WTC11 (cell line): ENCODE results near the gene FAM13A. TPM values are rescaled to one million over a fixed set of nuclear protein-coding genes. Genes with fewer than 3 reads are reported as not detected.

ENCODE experiments used
- ATAC-seq: fragments of 200-7000 bp; cut with Tn5 transposase; 2 replicates; pipeline ENCODE4 v1.10.0; 2021; ENCODE audit warnings: mild to moderate bottlenecking, moderate library complexity
- CTCF ChIA-PET: fragments of 300-600 bp; sonication (Branson Sonifier 250); formaldehyde crosslinking; loops from one replicate; lab custom pipeline; 2021; ENCODE audit warnings: antibody characterized with exemption; lab: Charles Lee
- POLR2A ChIA-PET: fragments of 350-600 bp; sonication (Branson Sonifier 250); formaldehyde crosslinking; loops from one replicate; lab custom pipeline; 2021; ENCODE audit warnings: antibody characterized with exemption; lab: Charles Lee
- DNase-seq: peaks from one replicate; pipeline ENCODE4 v3.0.0; 2021; ENCODE audit warnings: low spot score
- H3K27ac Mint-ChIP-seq: 2 replicates; pipeline ENCODE4 v1.8.0; 2021; ENCODE audit warnings: mixed read lengths
- H3K27me3 Mint-ChIP-seq: 2 replicates; pipeline ENCODE4 v1.8.0; 2021; ENCODE audit warnings: low read depth, mild to moderate bottlenecking, moderate library complexity, mixed read lengths
- H3K36me3 Mint-ChIP-seq: 2 replicates; pipeline ENCODE4 v1.8.0; 2021; ENCODE audit warnings: mixed read lengths
- H3K4me1 Mint-ChIP-seq: 2 replicates; pipeline ENCODE4 v1.8.0; 2022; ENCODE audit warnings: mixed read lengths
- H3K4me3 Mint-ChIP-seq: 2 replicates; pipeline ENCODE4 v1.8.0; 2021; ENCODE audit warnings: mild to moderate bottlenecking, moderate library complexity, mixed read lengths
- H3K9me3 Mint-ChIP-seq: 2 replicates; pipeline ENCODE4 v1.8.0; 2021; ENCODE audit warnings: mixed read lengths
- CBFB ChIP-seq: sonication (generic); formaldehyde crosslinking; IDR thresholded peaks from 2 replicates; pipeline ENCODE4 v1.8.1; 2022; ENCODE audit warnings: mild to moderate bottlenecking, low read depth, missing genetic modification reagents
- ETV6 ChIP-seq: sonication (generic); formaldehyde crosslinking; IDR thresholded peaks from 2 replicates; pipeline ENCODE4 v1.8.1; 2022; ENCODE audit warnings: mild to moderate bottlenecking, missing genetic modification reagents
- FOXJ3 ChIP-seq: sonication (generic); formaldehyde crosslinking; IDR thresholded peaks from 2 replicates; pipeline ENCODE4 v1.9.0; 2021; ENCODE audit warnings: missing genetic modification reagents, mild to moderate bottlenecking, borderline replicate concordance
- GABPB1 ChIP-seq: sonication (generic); formaldehyde crosslinking; IDR thresholded peaks from 2 replicates; pipeline ENCODE4 v1.8.1; 2023; ENCODE audit warnings: mild to moderate bottlenecking, missing genetic modification reagents
- GTF2I ChIP-seq: fragments of 250-450 bp; sonication (Bioruptor Pico); conservative IDR thresholded peaks from 2 replicates; pipeline ENCODE4 v1.4.0; 2021; ENCODE audit warnings: mild to moderate bottlenecking
- IRF1 ChIP-seq: sonication (generic); formaldehyde crosslinking; IDR thresholded peaks from 2 replicates; pipeline ENCODE4 v1.8.0; 2023; ENCODE audit warnings: missing genetic modification reagents
- IRF2 ChIP-seq: sonication (generic); formaldehyde crosslinking; IDR thresholded peaks from 2 replicates; pipeline ENCODE4 v1.8.0; 2022; ENCODE audit warnings: low read depth, missing genetic modification reagents, borderline replicate concordance
- JAZF1 ChIP-seq: fragments of 250-450 bp; sonication (Bioruptor Pico); IDR thresholded peaks from 2 replicates; pipeline ENCODE4 v1.9.0; 2021; ENCODE audit warnings: moderate library complexity, mild to moderate bottlenecking, inconsistent platforms
- MXD4 ChIP-seq: fragments of 250-450 bp; sonication (Bioruptor Pico); IDR thresholded peaks from 2 replicates; pipeline ENCODE4 v1.8.0; 2021; ENCODE audit warnings: mild to moderate bottlenecking, moderate library complexity, borderline replicate concordance
- NFATC4 ChIP-seq: fragments of 250-450 bp; sonication (Bioruptor Pico); IDR thresholded peaks from 2 replicates; pipeline ENCODE4 v1.9.0; 2021; ENCODE audit warnings: mild to moderate bottlenecking
- PRDM15 ChIP-seq: sonication (generic); formaldehyde crosslinking; IDR thresholded peaks from 2 replicates; pipeline ENCODE4 v1.8.0; 2022; ENCODE audit warnings: missing genetic modification reagents
- SMAD3 ChIP-seq: sonication (generic); formaldehyde crosslinking; IDR thresholded peaks from 2 replicates; pipeline ENCODE4 v1.8.0; 2022; ENCODE audit warnings: missing genetic modification reagents, mild to moderate bottlenecking, borderline replicate concordance
- TCF7 ChIP-seq: sonication (generic); formaldehyde crosslinking; IDR thresholded peaks from 2 replicates; pipeline ENCODE4 v1.8.0; 2022; ENCODE audit warnings: mild to moderate bottlenecking, low read depth, missing genetic modification reagents, moderate library complexity
- TEAD1 ChIP-seq: sonication (generic); formaldehyde crosslinking; IDR thresholded peaks from 2 replicates; pipeline ENCODE4 v1.8.0; 2022; ENCODE audit warnings: mild to moderate bottlenecking, missing genetic modification reagents
- ZMAT4 ChIP-seq: fragments of 250-450 bp; sonication (Bioruptor Pico); IDR thresholded peaks from 2 replicates; pipeline ENCODE4 v1.9.0; 2021; ENCODE audit warnings: mild to moderate bottlenecking
- ZNF416 ChIP-seq: fragments of 250-450 bp; sonication (Bioruptor Pico); IDR thresholded peaks from 2 replicates; pipeline ENCODE4 v1.9.0; 2021; ENCODE audit warnings: mild to moderate bottlenecking, inconsistent platforms
- ZNF512 ChIP-seq: sonication (generic); formaldehyde crosslinking; IDR thresholded peaks from 2 replicates; pipeline ENCODE4 v1.8.1; 2022; ENCODE audit warnings: missing genetic modification reagents, borderline replicate concordance
- total RNA-seq: library from RNA; stranded (reverse); gene quantifications from 3 replicates; pipeline ENCODE4 v1.2.3, GENCODE V29; 2021
- TF ChIP-seq, protein P1 (sequence below): sonication (generic); formaldehyde crosslinking; conservative IDR thresholded peaks from 2 replicates; pipeline ENCODE4 v1.8.1; 2022; ENCODE audit warnings: mild to moderate bottlenecking, missing genetic modification reagents
- TF ChIP-seq, protein P2 (sequence below): sonication (generic); formaldehyde crosslinking; IDR thresholded peaks from 2 replicates; pipeline ENCODE4 v1.8.1; 2023; ENCODE audit warnings: mild to moderate bottlenecking, missing genetic modification reagents, moderate library complexity
- TF ChIP-seq, protein P3 (sequence below): sonication (generic); formaldehyde crosslinking; IDR thresholded peaks from 2 replicates; pipeline ENCODE4 v1.8.1; 2022; ENCODE audit warnings: low read depth, mild to moderate bottlenecking, moderate library complexity, missing genetic modification reagents, borderline replicate concordance
- TF ChIP-seq, protein P4 (sequence below): sonication (generic); formaldehyde crosslinking; IDR thresholded peaks from 2 replicates; pipeline ENCODE4 v1.8.1; 2022; ENCODE audit warnings: mild to moderate bottlenecking, missing genetic modification reagents, moderate library complexity, borderline replicate concordance

FAM13A gene
- total RNA-seq, 1 experiment from 2014 or later, result 14.6 TPM

- TF ChIP-seq ZNF512, result no peak
- no peak for TF ChIP-seq JAZF1 (CRISPR knock-in tag)
- no peak for TF ChIP-seq MXD4 (CRISPR knock-in tag)
- no peak for TF ChIP-seq FOXJ3 (CRISPR knock-in tag)
- TF ChIP-seq TCF7 (CRISPR knock-in tag), result no peak
Measured at GRCh38 chr4:89099034-89099433, 42.0 kb upstream of the FAM13A start (continued).

- ChIA-PET POLR2A (no interaction called here), CTCF (no interaction called here)
- DNase-seq, result no peak
- peaks cover 37% of the 10 kb centered on the region for H3K9me3 Mint-ChIP-seq
- no peak overlapping the region for H3K4me3 Mint-ChIP-seq
- 0 out of 2 replicates have a peak, but pooled peaks cover 3% of the 10 kb centered on the region for H3K4me1 Mint-ChIP-seq
- ATAC-seq, result no peak
- TF ChIP-seq IRF2 (no peak), CBFB (CRISPR knock-in tag) (no peak), GTF2I (CRISPR knock-in tag) (no peak), NFATC4 (CRISPR knock-in tag) (no peak), SMAD3 (CRISPR knock-in tag) (no peak), IRF1 (no peak), ETV6 (no peak), ZMAT4 (CRISPR knock-in tag) (no peak), GABPB1 (CRISPR knock-in tag) (no peak), PRDM15 (CRISPR knock-in tag) (no peak), ZNF416 (no peak), TEAD1 (no peak), FOXJ3 (CRISPR knock-in tag) (no peak)
- TF ChIP-seq, protein P1, sequence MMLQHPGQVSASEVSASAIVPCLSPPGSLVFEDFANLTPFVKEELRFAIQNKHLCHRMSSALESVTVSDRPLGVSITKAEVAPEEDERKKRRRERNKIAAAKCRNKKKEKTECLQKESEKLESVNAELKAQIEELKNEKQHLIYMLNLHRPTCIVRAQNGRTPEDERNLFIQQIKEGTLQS (CRISPR knock-in tag), result no peak
- TF ChIP-seq, protein P2, sequence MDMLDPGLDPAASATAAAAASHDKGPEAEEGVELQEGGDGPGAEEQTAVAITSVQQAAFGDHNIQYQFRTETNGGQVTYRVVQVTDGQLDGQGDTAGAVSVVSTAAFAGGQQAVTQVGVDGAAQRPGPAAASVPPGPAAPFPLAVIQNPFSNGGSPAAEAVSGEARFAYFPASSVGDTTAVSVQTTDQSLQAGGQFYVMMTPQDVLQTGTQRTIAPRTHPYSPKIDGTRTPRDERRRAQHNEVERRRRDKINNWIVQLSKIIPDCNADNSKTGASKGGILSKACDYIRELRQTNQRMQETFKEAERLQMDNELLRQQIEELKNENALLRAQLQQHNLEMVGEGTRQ (CRISPR knock-in tag), result no peak
- TF ChIP-seq, protein P3, sequence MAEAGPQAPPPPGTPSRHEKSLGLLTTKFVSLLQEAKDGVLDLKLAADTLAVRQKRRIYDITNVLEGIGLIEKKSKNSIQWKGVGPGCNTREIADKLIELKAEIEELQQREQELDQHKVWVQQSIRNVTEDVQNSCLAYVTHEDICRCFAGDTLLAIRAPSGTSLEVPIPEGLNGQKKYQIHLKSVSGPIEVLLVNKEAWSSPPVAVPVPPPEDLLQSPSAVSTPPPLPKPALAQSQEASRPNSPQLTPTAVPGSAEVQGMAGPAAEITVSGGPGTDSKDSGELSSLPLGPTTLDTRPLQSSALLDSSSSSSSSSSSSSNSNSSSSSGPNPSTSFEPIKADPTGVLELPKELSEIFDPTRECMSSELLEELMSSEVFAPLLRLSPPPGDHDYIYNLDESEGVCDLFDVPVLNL (CRISPR knock-in tag), result no peak
- TF ChIP-seq, protein P4, sequence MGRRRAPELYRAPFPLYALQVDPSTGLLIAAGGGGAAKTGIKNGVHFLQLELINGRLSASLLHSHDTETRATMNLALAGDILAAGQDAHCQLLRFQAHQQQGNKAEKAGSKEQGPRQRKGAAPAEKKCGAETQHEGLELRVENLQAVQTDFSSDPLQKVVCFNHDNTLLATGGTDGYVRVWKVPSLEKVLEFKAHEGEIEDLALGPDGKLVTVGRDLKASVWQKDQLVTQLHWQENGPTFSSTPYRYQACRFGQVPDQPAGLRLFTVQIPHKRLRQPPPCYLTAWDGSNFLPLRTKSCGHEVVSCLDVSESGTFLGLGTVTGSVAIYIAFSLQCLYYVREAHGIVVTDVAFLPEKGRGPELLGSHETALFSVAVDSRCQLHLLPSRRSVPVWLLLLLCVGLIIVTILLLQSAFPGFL, result no peak
- H3K27me3 Mint-ChIP-seq, result no peaks in the 10 kb centered on the region; the same call in none of the 2 replicates
- no peak overlapping the region for H3K27ac Mint-ChIP-seq
- peaks cover 11% of the 10 kb centered on the region for H3K36me3 Mint-ChIP-seq
Measured at GRCh38 chr4:89078300-89078699, 21.3 kb upstream of the FAM13A start.
